Activated naive CD4-positive, alpha-beta T cell (primary cell): Measurements from ENCODE around the gene ZNF57.
"Not testable (repeated sequence)": the region's sequence is repeated elsewhere in the genome, so short reads cannot be mapped to it uniquely, and the experiment has no call there.

Source experiments
- DNase-seq, 4 experiments: peaks; one replicate each; lab custom pipeline; 2025; lab: John Stamatoyannopoulos, UW

Gene ZNF57

DNA sequence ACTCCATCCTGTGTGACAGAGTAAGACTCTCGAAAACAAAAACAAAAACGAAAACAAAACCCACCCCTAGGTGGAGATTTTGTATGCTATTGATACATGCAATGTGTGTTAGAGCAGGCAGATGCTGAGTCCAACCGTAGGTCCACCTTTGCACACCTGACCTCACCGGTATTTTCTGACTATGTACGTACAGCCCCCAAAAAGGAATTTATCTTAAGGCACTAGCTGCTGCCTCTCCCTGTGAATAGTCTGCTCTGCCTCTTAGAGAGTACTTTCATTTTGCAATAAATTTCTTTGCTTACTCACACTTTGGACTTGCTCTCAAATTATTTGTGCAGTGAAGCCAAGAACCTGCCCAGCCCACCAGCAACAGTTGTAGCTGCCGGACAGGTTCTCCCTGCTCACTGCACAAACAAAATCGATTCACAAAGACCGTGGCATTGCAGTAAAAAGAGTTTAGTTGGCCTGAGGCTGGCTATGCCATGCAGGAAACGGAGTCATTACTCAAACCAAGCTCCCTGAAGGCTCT lies 52.3 kb downstream of the ZNF57 start:
- no peak for DNase-seq

DNA sequence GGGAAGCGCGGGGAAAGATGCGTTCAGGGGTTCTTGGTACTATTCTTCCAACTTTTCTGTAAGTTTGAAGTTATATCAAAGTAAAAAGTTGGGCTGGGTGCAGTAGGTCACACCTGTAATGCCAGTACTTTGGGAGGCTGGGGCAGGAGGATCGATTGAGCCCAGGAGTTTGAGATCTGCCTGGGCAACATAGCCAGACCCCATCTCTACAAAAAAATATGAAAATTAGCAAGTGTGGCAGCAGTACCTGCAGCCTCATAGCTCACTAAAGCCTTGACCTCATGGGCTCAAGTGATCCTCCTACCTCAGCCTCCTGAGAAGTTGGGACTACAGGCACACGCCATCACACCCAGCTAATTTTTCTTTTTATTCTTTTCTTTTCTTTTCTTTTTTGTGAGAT lies 56.4 kb downstream of the ZNF57 start:
- no peak for DNase-seq

DNA sequence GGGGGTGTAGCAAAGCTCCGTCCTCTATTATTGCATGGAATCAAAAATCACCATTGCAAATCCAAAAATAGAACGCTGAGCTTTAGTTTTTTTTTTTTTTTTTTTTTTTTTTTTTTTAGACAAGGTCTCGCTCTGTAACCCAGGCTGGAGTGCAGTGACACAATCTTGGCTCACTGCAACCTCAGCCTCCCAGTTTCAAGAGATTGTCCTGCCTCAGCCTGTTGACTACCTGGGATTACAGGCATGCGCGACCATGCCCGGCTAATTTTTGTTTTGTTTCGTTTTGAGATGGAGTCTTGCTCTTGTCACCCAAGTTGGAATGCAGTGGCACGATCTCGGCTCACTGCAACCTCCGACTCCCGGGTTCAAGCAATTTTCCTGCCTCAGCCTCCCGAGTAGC lies 59.4 kb downstream of the ZNF57 start:
- DNase-seq = no peak

DNA sequence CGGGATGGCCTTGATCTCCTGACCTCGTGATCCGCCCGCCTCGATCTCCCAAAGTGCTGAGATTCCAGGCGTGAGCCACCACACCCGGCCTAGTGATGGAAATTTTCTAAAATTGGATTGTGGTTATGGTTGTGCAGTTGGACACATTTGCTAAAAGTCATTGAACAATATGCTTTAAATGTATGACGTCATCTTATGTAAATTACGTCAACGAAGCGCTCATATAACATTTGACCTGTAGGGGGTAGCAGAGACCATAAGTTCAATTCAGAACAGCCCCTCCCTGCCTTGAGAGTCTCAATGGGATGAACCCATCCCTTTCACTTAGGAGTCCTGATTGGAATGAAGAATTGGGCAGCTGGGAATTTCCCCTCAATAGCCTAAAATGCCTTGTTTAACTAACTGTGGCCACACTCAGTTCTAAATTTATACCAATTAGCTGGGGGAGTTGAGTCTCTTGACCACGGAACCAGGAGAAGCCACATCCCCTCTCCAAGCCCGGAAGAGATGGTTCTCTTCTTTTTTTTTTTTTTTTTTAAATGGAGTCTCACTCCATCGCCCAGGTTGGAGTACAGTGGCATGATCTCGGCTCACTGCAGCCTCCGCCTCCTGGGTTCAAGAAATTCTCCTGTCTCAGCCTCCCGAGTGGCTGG lies 61.4 kb downstream of the ZNF57 start:
- no peak for DNase-seq

DNA sequence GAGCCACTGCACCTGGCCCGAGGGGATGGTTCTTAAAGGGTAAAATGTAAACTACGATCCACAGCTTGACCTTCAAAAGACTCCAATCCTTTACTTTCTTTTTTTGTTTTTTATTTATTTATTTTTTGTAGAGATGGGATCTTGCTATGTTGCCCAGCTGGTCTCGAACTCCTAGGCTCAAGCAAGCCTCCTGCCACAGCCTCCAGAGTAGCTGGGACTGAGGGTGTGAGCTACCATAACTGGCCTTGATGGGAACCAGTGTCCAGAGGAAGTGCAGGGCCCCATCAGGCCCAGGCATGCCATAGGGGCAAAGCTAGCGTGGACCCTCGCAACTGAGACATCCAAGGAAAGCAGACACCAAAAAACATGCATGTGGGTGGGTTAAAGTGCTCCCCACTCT lies 62.4 kb downstream of the ZNF57 start:
- DNase-seq = no peak

DNA sequence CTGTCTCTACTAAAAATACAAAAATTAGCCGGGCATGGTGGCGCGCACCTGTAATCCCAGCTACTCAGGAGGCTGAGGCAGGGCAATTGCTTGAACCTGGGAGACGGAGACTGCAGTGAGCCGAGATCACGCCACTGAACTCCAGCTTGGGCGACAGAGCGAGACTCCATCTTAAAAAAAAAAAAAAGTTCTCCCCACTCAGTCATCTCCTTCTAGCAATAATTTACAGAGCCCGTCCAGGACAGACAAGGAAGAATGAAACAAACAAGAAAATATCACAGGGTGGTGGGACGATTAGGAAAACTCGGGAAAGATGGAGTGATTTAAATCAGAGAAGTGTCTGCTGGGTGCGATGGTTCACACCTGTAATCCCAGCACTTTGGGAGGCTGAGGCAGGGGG lies 62.9 kb downstream of the ZNF57 start:
- DNase-seq = not testable (repeated sequence)

DNA sequence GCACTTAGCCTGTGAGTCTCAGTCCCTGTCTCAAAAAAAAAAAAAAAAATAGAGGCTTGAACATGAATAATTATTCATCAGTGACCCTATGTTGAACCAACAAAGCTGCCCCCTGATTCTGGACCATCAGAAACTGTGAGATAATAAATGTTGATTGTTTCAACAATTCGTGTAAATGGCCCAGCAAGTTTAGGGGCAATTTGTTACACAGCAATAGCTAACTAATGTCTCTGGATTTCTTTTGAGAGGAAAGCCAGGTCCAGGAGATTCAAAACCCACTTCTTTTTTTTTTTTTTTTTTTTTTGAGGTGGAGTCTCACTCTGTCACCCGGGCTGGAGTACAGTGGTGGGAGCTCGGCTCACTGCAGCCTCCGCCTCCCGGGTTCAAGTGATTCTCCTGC lies 64.1 kb downstream of the ZNF57 start:
- DNase-seq = no peak

DNA sequence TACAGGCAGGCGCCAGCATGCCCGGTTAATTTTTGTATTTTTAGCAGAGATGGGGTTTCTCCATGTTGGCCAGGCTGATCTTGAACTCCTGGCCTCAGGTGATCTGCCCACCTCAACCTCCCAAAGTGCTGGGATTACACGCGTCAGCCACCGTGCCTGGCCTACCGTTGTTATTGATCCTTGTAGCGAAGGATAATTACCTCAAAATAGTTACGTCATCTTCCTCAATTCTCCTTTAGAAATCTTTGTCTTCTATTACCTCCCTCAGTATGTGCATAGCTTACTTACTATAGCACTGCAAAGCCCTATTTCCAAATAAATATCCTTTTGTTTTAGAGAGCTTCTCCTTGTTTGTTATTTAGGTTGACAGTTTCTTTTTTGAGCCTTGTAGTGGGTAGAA lies 67.2 kb downstream of the ZNF57 start:
- no peak for DNase-seq
